ENCODE measurements around the gene PCP4.

Gene PCP4

GRCh38 chr21:39969691-39970364, 102.6 kb downstream of the PCP4 start:
- in situ Hi-C loops (cut with HindIII; ENCODE audit: low sequenced_read_pairs), result no loop called here

DNA sequence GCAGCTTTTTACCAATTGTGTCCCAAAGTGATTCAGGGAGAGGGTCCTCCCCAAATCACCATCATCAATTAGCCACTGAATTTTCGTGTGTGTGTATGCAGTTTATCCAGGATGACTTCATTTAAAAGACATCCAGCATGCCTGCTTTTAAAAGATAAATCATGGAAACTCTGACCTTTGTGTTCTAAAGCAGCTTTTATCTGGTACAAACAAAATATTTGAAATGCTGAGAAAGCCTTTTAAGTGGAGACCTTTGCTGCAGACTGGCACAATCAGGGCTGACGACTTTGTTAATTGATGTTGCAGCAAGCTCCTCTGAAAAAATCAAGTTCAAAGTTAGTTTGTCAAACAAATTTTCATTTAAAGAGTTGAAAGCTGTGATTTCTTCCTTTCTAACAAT, 104.7 kb downstream of the PCP4 start:
- in situ Hi-C loops (cut with HindIII; ENCODE audit: low sequenced_read_pairs), result no loop called here

DNA sequence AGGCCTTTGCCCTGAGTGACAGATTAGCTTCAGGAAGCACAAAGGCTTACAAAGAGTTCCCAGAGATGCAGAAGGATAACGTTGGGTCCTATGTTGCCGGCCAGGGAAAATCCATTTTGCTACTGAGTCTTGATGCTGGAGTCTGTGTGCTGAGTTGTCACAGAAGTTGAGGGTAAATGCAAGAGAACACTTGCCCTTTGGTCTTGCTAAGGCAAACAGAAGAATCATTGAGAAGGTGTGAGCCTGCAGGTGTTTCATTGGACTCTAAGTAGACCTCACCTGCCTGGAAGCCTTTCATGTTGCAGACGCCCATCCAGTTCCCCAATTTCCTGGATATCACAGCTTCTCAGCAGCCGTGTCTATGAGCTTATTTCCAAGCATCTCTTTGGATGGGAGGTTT, 105.2 kb downstream of the PCP4 start:
- in situ Hi-C loops (cut with HindIII; ENCODE audit: low sequenced_read_pairs), result no loop called here

- in situ Hi-C loops (cut with HindIII; ENCODE audit: low sequenced_read_pairs), result no loop called here
Measured at GRCh38 chr21:39972976-39973770, 105.9 kb downstream of the PCP4 start.

- in situ Hi-C loops (cut with HindIII; ENCODE audit: low sequenced_read_pairs), result no loop called here
Measured at GRCh38 chr21:39976800-39977199, 109.6 kb downstream of the PCP4 start.
